ENCODE data around the gene ENTPD8. TPM values are rescaled to one million over a fixed set of nuclear protein-coding genes. Genes with fewer than 3 reads are reported as not detected.
A peak's percentile ranks its signal among the peaks of the same experiment; 100 is the strongest.

ENTPD8 gene
- total RNA-seq, 1 donor from 2014 or later = not detected

DNA sequence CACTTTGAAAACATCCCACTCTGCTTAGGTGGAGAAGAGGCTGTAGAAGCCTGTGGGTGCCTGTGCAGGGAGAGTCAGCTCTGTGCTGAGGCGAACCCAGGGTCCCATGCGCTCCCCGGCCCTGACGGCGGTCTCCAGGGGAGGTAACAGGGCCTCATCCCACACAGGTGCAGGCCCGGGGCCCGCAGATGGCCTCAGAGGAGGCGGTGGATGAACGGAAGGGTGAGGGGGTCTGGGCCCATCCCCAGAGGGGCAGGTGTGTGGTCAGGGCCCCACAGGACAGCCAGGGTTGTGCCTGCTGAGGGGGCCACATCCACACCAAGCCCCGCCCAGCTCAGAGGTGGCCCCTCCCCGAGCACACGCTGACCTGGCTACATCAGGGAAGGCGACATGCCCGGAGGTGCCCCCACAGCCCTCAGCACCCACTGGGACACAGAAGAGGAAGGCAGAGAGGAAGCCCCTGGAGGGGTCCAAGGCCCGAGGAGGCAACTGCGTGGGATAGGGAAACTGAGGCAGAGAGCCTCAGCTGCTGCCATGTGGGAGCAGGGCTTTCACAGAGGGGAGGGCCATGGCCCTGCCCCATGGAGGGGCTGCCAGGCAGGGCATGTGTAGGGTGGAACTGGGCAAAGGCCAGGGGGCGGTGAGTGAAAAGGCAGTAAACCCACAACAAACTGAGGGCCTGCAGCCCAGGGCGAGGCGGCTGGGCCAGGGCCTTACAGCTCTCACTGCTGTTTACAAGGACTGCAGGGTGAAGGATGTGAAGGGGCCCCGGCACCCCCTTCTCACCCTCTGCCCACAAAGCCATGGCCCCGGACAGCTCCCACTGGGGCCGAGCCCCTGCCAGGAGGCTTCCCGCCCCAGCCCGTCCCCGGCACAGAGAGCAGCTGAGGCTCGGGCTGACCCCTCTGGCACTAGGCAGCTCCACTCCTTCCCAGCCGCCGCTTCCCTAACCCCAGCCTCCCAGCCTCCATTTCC is 47.7 kb downstream of the ENTPD8 start:
- Histone ChIP-seq H3K36me3 (no peaks in the 10 kb centered on the region), H3F3A (ENCODE audit: low read depth) (no peaks in the 10 kb centered on the region), H3K79me2 (ENCODE audit: low read depth) (no peaks in the 10 kb centered on the region), H3K4me3 (no peak overlapping the region), H4K20me1 (ENCODE audit: low read depth) (no peaks in the 10 kb centered on the region), H3K9ac (no peak overlapping the region), H3K9me3 (ENCODE audit: low read depth) (no peaks in the 10 kb centered on the region), H3K27ac (no peak overlapping the region), H3K4me2 (no peak overlapping the region), H2AFZ (replicated peaks) (no peak overlapping the region), H3K4me1 (no peaks in the 10 kb centered on the region), H3K27me3 (no peaks in the 10 kb centered on the region)
- Mint-ChIP-seq H3K4me1 (peaks cover 8% of the 10 kb centered on the region), H3K27ac (no peak overlapping the region), H3K4me3 (no peak overlapping the region), H3K9me3 (peaks cover 3% of the 10 kb centered on the region), H3K27me3 (ENCODE audit: insufficient read depth, low read depth) (peaks cover 6% of the 10 kb centered on the region), H3K36me3 (peaks cover 9% of the 10 kb centered on the region)
- DNase-seq (ENCODE audit: low spot score) = peak; percentile 0
- TF ChIP-seq, protein P1, sequence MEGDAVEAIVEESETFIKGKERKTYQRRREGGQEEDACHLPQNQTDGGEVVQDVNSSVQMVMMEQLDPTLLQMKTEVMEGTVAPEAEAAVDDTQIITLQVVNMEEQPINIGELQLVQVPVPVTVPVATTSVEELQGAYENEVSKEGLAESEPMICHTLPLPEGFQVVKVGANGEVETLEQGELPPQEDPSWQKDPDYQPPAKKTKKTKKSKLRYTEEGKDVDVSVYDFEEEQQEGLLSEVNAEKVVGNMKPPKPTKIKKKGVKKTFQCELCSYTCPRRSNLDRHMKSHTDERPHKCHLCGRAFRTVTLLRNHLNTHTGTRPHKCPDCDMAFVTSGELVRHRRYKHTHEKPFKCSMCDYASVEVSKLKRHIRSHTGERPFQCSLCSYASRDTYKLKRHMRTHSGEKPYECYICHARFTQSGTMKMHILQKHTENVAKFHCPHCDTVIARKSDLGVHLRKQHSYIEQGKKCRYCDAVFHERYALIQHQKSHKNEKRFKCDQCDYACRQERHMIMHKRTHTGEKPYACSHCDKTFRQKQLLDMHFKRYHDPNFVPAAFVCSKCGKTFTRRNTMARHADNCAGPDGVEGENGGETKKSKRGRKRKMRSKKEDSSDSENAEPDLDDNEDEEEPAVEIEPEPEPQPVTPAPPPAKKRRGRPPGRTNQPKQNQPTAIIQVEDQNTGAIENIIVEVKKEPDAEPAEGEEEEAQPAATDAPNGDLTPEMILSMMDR (IDR thresholded peaks at IDR 0.05) = no peak
- no peak for TF ChIP-seq EZH2phosphoT487 (IDR thresholded peaks at IDR 0.05)
- no peak for TF ChIP-seq EZH2 (IDR thresholded peaks at IDR 0.05)

- DNase-seq (ENCODE audit: low spot score) = no peak
- Mint-ChIP-seq H3K4me1 (peaks cover 8% of the 10 kb centered on the region), H3K27me3 (ENCODE audit: insufficient read depth, low read depth) (peaks cover 6% of the 10 kb centered on the region), H3K27ac (no peak overlapping the region), H3K4me3 (no peak overlapping the region), H3K9me3 (peaks cover 3% of the 10 kb centered on the region), H3K36me3 (peaks cover 5% of the 10 kb centered on the region)
- H3K79me2 ChIP-seq (ENCODE audit: low read depth) = no peaks in the 10 kb centered on the region
- H2AFZ ChIP-seq (replicated peaks) = no peak overlapping the region
- H3F3A ChIP-seq (ENCODE audit: low read depth) = no peaks in the 10 kb centered on the region
- no peaks in the 10 kb centered on the region for H3K9me3 ChIP-seq (ENCODE audit: low read depth)
- no peaks in the 10 kb centered on the region for H3K27me3 ChIP-seq
- no peaks in the 10 kb centered on the region for H4K20me1 ChIP-seq (ENCODE audit: low read depth)
- no peaks in the 10 kb centered on the region for H3K4me1 ChIP-seq
- TF ChIP-seq EZH2phosphoT487 (IDR thresholded peaks at IDR 0.05) (no peak), EZH2 (IDR thresholded peaks at IDR 0.05) (no peak)
- TF ChIP-seq, protein P1 (IDR thresholded peaks at IDR 0.05) = no peak
- no peaks in the 10 kb centered on the region for H3K36me3 ChIP-seq
- no peak overlapping the region for H3K9ac ChIP-seq
- H3K27ac ChIP-seq = no peak overlapping the region
- no peak overlapping the region for H3K4me2 ChIP-seq
- H3K4me3 ChIP-seq = no peak overlapping the region
Observed at GRCh38 chr9:137392232-137393007, 48.7 kb downstream of the ENTPD8 start.

GRCh38 chr9:137391411-137391754 is 49.8 kb downstream of the ENTPD8 start:
- Histone ChIP-seq H3K27ac (no peak overlapping the region), H3K27me3 (no peaks in the 10 kb centered on the region), H3K36me3 (no peaks in the 10 kb centered on the region), H3K9ac (no peak overlapping the region), H4K20me1 (ENCODE audit: low read depth) (no peaks in the 10 kb centered on the region), H2AFZ (replicated peaks) (no peak overlapping the region), H3K79me2 (ENCODE audit: low read depth) (no peaks in the 10 kb centered on the region), H3K4me2 (no peak overlapping the region), H3K4me1 (no peaks in the 10 kb centered on the region), H3K4me3 (no peak overlapping the region), H3F3A (ENCODE audit: low read depth) (no peaks in the 10 kb centered on the region), H3K9me3 (ENCODE audit: low read depth) (no peaks in the 10 kb centered on the region)
- Mint-ChIP-seq H3K36me3 (peaks cover 3% of the 10 kb centered on the region), H3K4me3 (no peak overlapping the region), H3K27me3 (ENCODE audit: insufficient read depth, low read depth) (peaks cover 6% of the 10 kb centered on the region), H3K27ac (no peak overlapping the region), H3K9me3 (no peaks in the 10 kb centered on the region), H3K4me1 (peaks cover 8% of the 10 kb centered on the region)
- no peak for DNase-seq (ENCODE audit: low spot score)
- TF ChIP-seq EZH2phosphoT487 (IDR thresholded peaks at IDR 0.05) (no peak), EZH2 (IDR thresholded peaks at IDR 0.05) (no peak)
- TF ChIP-seq, protein P1 (IDR thresholded peaks at IDR 0.05) = no peak

Measured in neural progenitor cell (in vitro differentiated cells).